IMR-90 (cell line): ENCODE data around the gene TPSG1. TPM values are rescaled to one million over a fixed set of nuclear protein-coding genes. Genes with fewer than 3 reads are reported as not detected.

Experiments
- ATAC-seq: fragments of 200-7000 bp; cut with Tn5 transposase; 2 replicates; pipeline ENCODE4 v1.9.1; 2020; ENCODE audit warnings: low read depth, mild to moderate bottlenecking, moderate library complexity
- BruUV-seq: library from RNA; stranded (reverse); fragments of 400-500 nt; replicated peaks from 2 replicates; lab custom pipeline; 2021; lab: Mats Ljungman, UMichigan
- CTCF ChIA-PET: fragments of 300-600 bp; formaldehyde crosslinking; extraction: SDS; loops from one replicate; lab custom pipeline; 2021; ENCODE audit warnings: antibody characterized with exemption; lab: Yijun Ruan, JAX
- POLR2A ChIA-PET: fragments of 300-600 bp; sonication (Branson Sonifier 250); formaldehyde crosslinking; loops from one replicate; lab custom pipeline; 2022; ENCODE audit warnings: antibody characterized with exemption; ENCODE audit not compliant: unreplicated experiment; lab: Charles Lee
- DNase-seq: peaks from one replicate; pipeline ENCODE4 v3.0.0; 2013
- H2AFZ ChIP-seq: replicated peaks from 2 replicates; pipeline ENCODE3; 2013; ENCODE audit warnings: low read length, mild to moderate bottlenecking; ENCODE audit not compliant: poor library complexity
- H2AK5ac ChIP-seq: 2 replicates; pipeline ENCODE4 v1.6.1; 2013; ENCODE audit warnings: low read depth, low read length, inconsistent platforms
- H2AK9ac ChIP-seq: replicated peaks from 2 replicates; pipeline ENCODE3; 2013; ENCODE audit warnings: mild to moderate bottlenecking, low read depth, low read length, moderate library complexity; ENCODE audit not compliant: poor library complexity
- H2BK120ac ChIP-seq: 2 replicates; pipeline ENCODE4 v1.6.1; 2013; ENCODE audit warnings: low read depth, low read length, inconsistent platforms
- H2BK15ac ChIP-seq: 3 replicates; pipeline ENCODE4 v1.6.1; 2013; ENCODE audit warnings: low read depth, low read length, inconsistent platforms
- H2BK20ac ChIP-seq: 2 replicates; pipeline ENCODE4 v1.6.1; 2013; ENCODE audit warnings: low read depth, mild to moderate bottlenecking, inconsistent platforms, low read length, moderate library complexity
- H2BK5ac ChIP-seq: 2 replicates; pipeline ENCODE4 v1.6.1; 2013; ENCODE audit warnings: mild to moderate bottlenecking, low read depth, low read length, inconsistent platforms; ENCODE audit not compliant: poor library complexity, severe bottlenecking
- H3K14ac ChIP-seq: replicated peaks from 2 replicates; pipeline ENCODE4 v1.6.1; 2013; ENCODE audit warnings: low read depth, low read length, inconsistent platforms
- H3K18ac ChIP-seq: 2 replicates; pipeline ENCODE4 v1.6.1; 2013; ENCODE audit warnings: low read depth, low read length, control low read depth
- H3K23ac ChIP-seq: 2 replicates; pipeline ENCODE4 v1.6.1; 2013; ENCODE audit warnings: low read depth, low read length, inconsistent platforms
- H3K27ac ChIP-seq: 2 replicates; pipeline ENCODE4 v1.5.1; 2013; ENCODE audit warnings: mild to moderate bottlenecking, control low read depth, low read length; ENCODE audit not compliant: insufficient read depth
- H3K27me3 ChIP-seq: 2 replicates; pipeline ENCODE4 v1.6.1; 2013; ENCODE audit warnings: low read length; ENCODE audit not compliant: control insufficient read depth, insufficient read depth
- H3K36me3 ChIP-seq: 2 replicates; pipeline ENCODE4 v1.6.1; 2013; ENCODE audit warnings: low read length, mixed read lengths; ENCODE audit not compliant: control insufficient read depth, insufficient read depth
- H3K4ac ChIP-seq: 2 replicates; pipeline ENCODE4 v1.6.1; 2013; ENCODE audit warnings: low read depth, low read length, inconsistent platforms
- H3K4me1 ChIP-seq: 2 replicates; pipeline ENCODE4 v1.6.1; 2013; ENCODE audit warnings: low read length, mixed read lengths; ENCODE audit not compliant: control insufficient read depth, insufficient read depth
- H3K4me2 ChIP-seq: 2 replicates; pipeline ENCODE4 v1.6.1; 2013; ENCODE audit warnings: low read depth, mild to moderate bottlenecking, control low read depth, low read length, moderate library complexity
- H3K4me3 ChIP-seq: 2 replicates; pipeline ENCODE4 v1.5.1; 2013; ENCODE audit warnings: low read depth, mild to moderate bottlenecking, control low read depth, low read length, moderate library complexity; ENCODE audit not compliant: insufficient read depth
- H3K56ac ChIP-seq: 2 replicates; pipeline ENCODE4 v1.6.1; 2013; ENCODE audit warnings: low read length, inconsistent platforms; ENCODE audit not compliant: insufficient read depth; ENCODE audit errors: extremely low read depth
- H3K79me1 ChIP-seq, 2 experiments: 2 replicates each; pipeline ENCODE4 v1.6.1; 2013; ENCODE audit warnings: low read length in 2 of 2, inconsistent platforms in 1 of 2, low read depth in 1 of 2
- H3K9ac ChIP-seq: 2 replicates; pipeline ENCODE4 v1.6.1; 2013; ENCODE audit warnings: low read depth, low read length, control low read depth
- H3K9me1 ChIP-seq: 2 replicates; pipeline ENCODE4 v1.6.1; 2013; ENCODE audit warnings: low read length, inconsistent platforms; ENCODE audit not compliant: insufficient read depth
- H3K9me3 ChIP-seq: 2 replicates; pipeline ENCODE4 v1.6.1; 2013; ENCODE audit warnings: low read length; ENCODE audit not compliant: control insufficient read depth, insufficient read depth
- H4K20me1 ChIP-seq: 2 replicates; pipeline ENCODE4 v1.6.1; 2013; ENCODE audit warnings: low read length, inconsistent platforms; ENCODE audit not compliant: insufficient read depth
- H4K5ac ChIP-seq: 2 replicates; pipeline ENCODE4 v1.6.1; 2013; ENCODE audit warnings: mild to moderate bottlenecking, low read depth, low read length, control low read depth
- H4K8ac ChIP-seq, 2 experiments: 2 replicates each; pipeline ENCODE4 v1.6.1; 2013; ENCODE audit warnings: low read depth in 2 of 2, low read length in 2 of 2, control low read depth in 1 of 2, inconsistent platforms in 1 of 2
- H4K91ac ChIP-seq: 2 replicates; pipeline ENCODE4 v1.6.1; 2013; ENCODE audit warnings: low read depth, low read length, inconsistent platforms; ENCODE audit not compliant: insufficient read depth
- BHLHE40 ChIP-seq: fragments of 150-350 bp; IDR thresholded peaks from 2 replicates; pipeline ENCODE4 v1.6.1; 2016; ENCODE audit warnings: mild to moderate bottlenecking, low read depth, low read length
- CEBPB ChIP-seq: IDR thresholded peaks from 2 replicates; pipeline ENCODE4 v1.6.1; 2012; ENCODE audit warnings: low read depth, low read length, improper control_type of control experiment
- CHD1 ChIP-seq: IDR thresholded peaks from 2 replicates; pipeline ENCODE4 v1.6.1; 2012; ENCODE audit warnings: low read depth, low read length, improper control_type of control experiment
- FOS ChIP-seq: fragments of 150-350 bp; IDR thresholded peaks from 2 replicates; pipeline ENCODE4 v1.6.1; 2016; ENCODE audit warnings: low read depth, low read length
- MAZ ChIP-seq: IDR thresholded peaks from 2 replicates; pipeline ENCODE4 v1.6.1; 2012; ENCODE audit warnings: low read depth, mild to moderate bottlenecking, low read length, improper control_type of control experiment, moderate library complexity, borderline replicate concordance
- NFE2L2 ChIP-seq: fragments of 150-350 bp; IDR thresholded peaks from 2 replicates; pipeline ENCODE4 v1.6.1; 2016; ENCODE audit warnings: low read depth, mild to moderate bottlenecking, low read length
- POLR2A ChIP-seq: IDR thresholded peaks from 2 replicates; pipeline ENCODE4 v1.6.1; 2012; ENCODE audit warnings: mild to moderate bottlenecking, low read depth, low read length
- RAD21 ChIP-seq: IDR thresholded peaks from 2 replicates; pipeline ENCODE4 v1.6.1; 2012; ENCODE audit warnings: low read length, improper control_type of control experiment
- RFX5 ChIP-seq: IDR thresholded peaks from 2 replicates; pipeline ENCODE4 v1.8.0; 2012; ENCODE audit warnings: low read depth, mild to moderate bottlenecking, low read length, moderate library complexity
- SMC3 ChIP-seq: fragments of 150-350 bp; IDR thresholded peaks from 2 replicates; pipeline ENCODE4 v1.6.1; 2016; ENCODE audit warnings: low read depth, mild to moderate bottlenecking, antibody characterized with exemption, low read length, moderate library complexity
- USF2 ChIP-seq: fragments of 150-350 bp; IDR thresholded peaks from 2 replicates; pipeline ENCODE4 v1.6.1; 2017; ENCODE audit warnings: mild to moderate bottlenecking, antibody characterized with exemption, low read length, low read depth
- WGBS, 2 experiments: methylation state at CpG; one replicate each; pipeline versions ENCODE4 v1.1.5 to v1.1.7; 2013; ENCODE audit warnings: missing lambda C conversion rate in 2 of 2; ENCODE audit not compliant: insufficient read length in 1 of 2; ENCODE audit errors: extremely low coverage in 2 of 2; 5-methylcytosine and 5-hydroxymethylcytosine counted together
- dilution Hi-C: fragments of 300-500 bp; cut with HindIII; formaldehyde crosslinking; loops from one replicate; pipeline ENCODE4 v1.14.3; 2018; ENCODE audit warnings: low sequenced_read_pairs; ENCODE audit not compliant: unreplicated experiment
- in situ Hi-C: fragments of 300-500 bp; cut with MboI; formaldehyde crosslinking; loops from 3 replicates; pipeline ENCODE4 v1.14.3; 2019; ENCODE audit warnings: low sequenced_read_pairs, inconsistent platforms, mixed read lengths
- intact Hi-C: fragments of 100-400 bp; cut with micrococcal nuclease; formaldehyde crosslinking; loops from 2 replicates; pipeline ENCODE4 v1.10.0; 2022
- polyA plus RNA-seq, 3 experiments: library from polyadenylated mRNA; depleted of rRNA; stranded (reverse); fragments of >200 nt; gene quantifications; 2 replicates each; pipeline ENCODE4 v1.2.3, GENCODE V29; 2012; ENCODE audit warnings: low replicate concordance in 1 of 3
- total RNA-seq: library from RNA; depleted of rRNA; stranded (reverse); fragments of >200 nt; gene quantifications from 2 replicates; pipeline ENCODE4 v1.2.3, GENCODE V29; 2012
- TF ChIP-seq, protein P1 (sequence below): conservative IDR thresholded peaks from 2 replicates; pipeline ENCODE4 v1.5.1; 2012; ENCODE audit warnings: mild to moderate bottlenecking, low read depth, low read length, improper control_type of control experiment
- TF ChIP-seq, protein P2 (sequence below): fragments of 150-350 bp; IDR thresholded peaks from 2 replicates; pipeline ENCODE4 v1.6.1; 2016; ENCODE audit warnings: low read depth, mild to moderate bottlenecking, low read length, moderate library complexity, borderline replicate concordance

The TPSG1 gene
- total and polyA plus RNA-seq, 2 of the 4 experiments (the other 2 are of a cell fraction), result not detected

DNA sequence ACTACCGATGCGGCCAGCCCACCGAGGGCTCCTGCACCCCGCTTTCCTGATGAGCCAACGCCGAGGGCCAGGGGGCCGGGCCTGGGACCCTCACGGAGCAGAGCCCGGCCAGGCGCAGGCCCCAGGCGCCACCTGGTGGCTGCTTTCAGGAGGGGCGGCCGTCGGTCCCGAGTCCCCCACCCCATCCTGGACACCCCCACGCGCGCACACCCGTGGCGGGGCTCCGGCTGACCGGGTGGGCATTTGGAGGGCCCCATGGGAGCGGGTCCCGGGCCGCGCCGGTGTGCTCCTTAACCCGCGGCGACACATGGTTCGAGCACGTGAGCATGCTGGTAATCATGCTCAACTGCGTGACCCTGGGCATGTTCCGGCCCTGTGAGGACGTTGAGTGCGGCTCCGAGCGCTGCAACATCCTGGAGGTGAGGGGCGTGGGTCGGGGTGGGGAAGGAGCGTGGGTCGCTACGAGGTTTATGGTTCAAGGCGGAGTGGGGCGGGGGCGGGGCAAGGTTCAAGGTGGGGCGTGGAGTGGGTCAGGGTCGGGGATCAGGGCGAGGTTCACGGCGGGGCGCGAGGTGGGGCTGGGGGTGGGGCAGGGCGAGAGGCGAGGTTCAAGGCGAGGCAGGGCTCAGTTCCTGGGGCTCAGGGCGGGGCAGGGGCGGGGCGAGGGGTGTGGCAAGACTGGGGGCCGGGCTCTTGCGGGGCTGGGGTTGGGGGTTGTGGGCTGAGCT lies 30.2 kb downstream of the TPSG1 start:
- no peak overlapping the region for H3K27ac ChIP-seq
- peak overlapping the region; percentile 56 for H2AFZ ChIP-seq
- H3K79me1 ChIP-seq, result no peaks in the 10 kb centered on the region
- H4K91ac ChIP-seq, result no peak overlapping the region
- peaks cover 14% of the 10 kb centered on the region for H4K20me1 ChIP-seq
- H3K18ac ChIP-seq, result no peak overlapping the region
- in situ Hi-C loops, result loop anchor here (5.0 kb wide), 1 partner anchor 83 kb away; no protein-coding TSS in a partner anchor
- no peak overlapping the region for H2BK15ac ChIP-seq
- DNase-seq (no peak), ATAC-seq (peak; percentile 76)
- no peaks in the 10 kb centered on the region for H3K9me3 ChIP-seq
- POLR2A ChIA-PET, result no interaction called here
- H3K4me3 ChIP-seq, result no peak overlapping the region
- H3K36me3 ChIP-seq, result no peaks in the 10 kb centered on the region
- H3K27me3 ChIP-seq, result no peaks in the 10 kb centered on the region
- no peak overlapping the region for H3K4ac ChIP-seq
- no peak overlapping the region for H3K56ac ChIP-seq
- no peak overlapping the region for H2BK120ac ChIP-seq
- no TSS peak for BruUV-seq
- dilution Hi-C loops, result no loop called here
- intact Hi-C loops, result loop anchor here (1.0 kb wide), 1 partner anchor 89 kb away; no protein-coding TSS in a partner anchor
- no peak overlapping the region for H3K4me2 ChIP-seq
- WGBS, 2 experiments, result 60% methylated on average over 5 of the region's 61 CpGs; no CpG with 5 or more reads in 1 of the 2 experiments
- H2BK20ac ChIP-seq, result no peak overlapping the region
- H4K5ac ChIP-seq, result no peak overlapping the region
- no peaks in the 10 kb centered on the region for H3K4me1 ChIP-seq
- H4K8ac ChIP-seq, result no peak overlapping the region
- H3K9me1 ChIP-seq, result no peaks in the 10 kb centered on the region
- CTCF ChIA-PET, result no interaction called here
- no peak overlapping the region for H2BK5ac ChIP-seq
- TF ChIP-seq NFE2L2 (no peak), BHLHE40 (0 out of 2 replicates have a peak, but pooled peaks have one; percentile 29), RFX5 (no peak), SMC3 (peak; percentile 95), FOS (no peak), CHD1 (no peak), RAD21 (peak; percentile 86), CEBPB (no peak), POLR2A (no peak), USF2 (peak; percentile 14; the same call in 1 of the 2 replicates), MAZ (no peak; the same call in 1 of the 2 replicates)
- TF ChIP-seq, protein P1, sequence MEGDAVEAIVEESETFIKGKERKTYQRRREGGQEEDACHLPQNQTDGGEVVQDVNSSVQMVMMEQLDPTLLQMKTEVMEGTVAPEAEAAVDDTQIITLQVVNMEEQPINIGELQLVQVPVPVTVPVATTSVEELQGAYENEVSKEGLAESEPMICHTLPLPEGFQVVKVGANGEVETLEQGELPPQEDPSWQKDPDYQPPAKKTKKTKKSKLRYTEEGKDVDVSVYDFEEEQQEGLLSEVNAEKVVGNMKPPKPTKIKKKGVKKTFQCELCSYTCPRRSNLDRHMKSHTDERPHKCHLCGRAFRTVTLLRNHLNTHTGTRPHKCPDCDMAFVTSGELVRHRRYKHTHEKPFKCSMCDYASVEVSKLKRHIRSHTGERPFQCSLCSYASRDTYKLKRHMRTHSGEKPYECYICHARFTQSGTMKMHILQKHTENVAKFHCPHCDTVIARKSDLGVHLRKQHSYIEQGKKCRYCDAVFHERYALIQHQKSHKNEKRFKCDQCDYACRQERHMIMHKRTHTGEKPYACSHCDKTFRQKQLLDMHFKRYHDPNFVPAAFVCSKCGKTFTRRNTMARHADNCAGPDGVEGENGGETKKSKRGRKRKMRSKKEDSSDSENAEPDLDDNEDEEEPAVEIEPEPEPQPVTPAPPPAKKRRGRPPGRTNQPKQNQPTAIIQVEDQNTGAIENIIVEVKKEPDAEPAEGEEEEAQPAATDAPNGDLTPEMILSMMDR, result peak; percentile 71
- TF ChIP-seq, protein P2, sequence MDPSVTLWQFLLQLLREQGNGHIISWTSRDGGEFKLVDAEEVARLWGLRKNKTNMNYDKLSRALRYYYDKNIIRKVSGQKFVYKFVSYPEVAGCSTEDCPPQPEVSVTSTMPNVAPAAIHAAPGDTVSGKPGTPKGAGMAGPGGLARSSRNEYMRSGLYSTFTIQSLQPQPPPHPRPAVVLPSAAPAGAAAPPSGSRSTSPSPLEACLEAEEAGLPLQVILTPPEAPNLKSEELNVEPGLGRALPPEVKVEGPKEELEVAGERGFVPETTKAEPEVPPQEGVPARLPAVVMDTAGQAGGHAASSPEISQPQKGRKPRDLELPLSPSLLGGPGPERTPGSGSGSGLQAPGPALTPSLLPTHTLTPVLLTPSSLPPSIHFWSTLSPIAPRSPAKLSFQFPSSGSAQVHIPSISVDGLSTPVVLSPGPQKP, result no peak
- H3K9ac ChIP-seq, result no peak overlapping the region
- no peak overlapping the region for H3K14ac ChIP-seq
- no peak overlapping the region for H3K23ac ChIP-seq
- peak overlapping the region; percentile 82 for H2AK9ac ChIP-seq
- no peak overlapping the region for H2AK5ac ChIP-seq
